ENCODE results near the gene NEU2. TPM values are rescaled to one million over a fixed set of nuclear protein-coding genes. Genes with fewer than 3 reads are reported as not detected.

Gene NEU2
- total and polyA plus RNA-seq, 9 of the 15 experiments (the other 6 are each of a cell fraction or from before 2014, with no cell fraction given), result not detected

DNA sequence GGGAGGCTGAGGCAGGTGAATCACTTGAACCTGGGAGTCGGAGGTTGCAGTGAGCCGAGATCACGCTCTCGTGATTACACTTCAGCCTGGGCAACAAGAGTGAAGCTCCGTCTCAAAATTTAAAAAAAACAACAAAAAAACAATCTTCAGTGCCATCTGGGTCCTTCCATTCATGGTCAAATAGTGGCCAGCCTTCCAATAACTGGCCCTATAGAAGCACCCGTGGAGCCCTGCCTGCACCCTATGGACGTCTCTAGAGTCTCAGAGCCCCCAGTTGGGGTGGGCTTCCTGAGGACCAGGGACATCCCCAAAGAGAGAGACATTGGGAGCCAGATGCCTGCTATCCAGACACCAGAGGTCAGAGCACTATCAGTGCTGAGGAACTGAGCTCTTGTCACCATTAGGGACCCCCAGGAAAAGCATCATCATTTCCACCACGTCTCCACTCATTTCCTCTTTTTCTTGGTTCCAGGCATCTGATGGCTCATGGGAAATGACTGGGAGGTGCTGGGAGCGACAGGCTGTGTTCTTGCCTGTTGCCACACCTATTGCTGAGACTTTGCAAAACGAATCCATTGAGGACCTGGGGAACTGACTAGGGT, 9.4 kb downstream of the NEU2 start:
- no peak for ATAC-seq
- no peaks in the 10 kb centered on the region for H3K9me3 ChIP-seq (replicated peaks; ENCODE audit: control insufficient read depth, insufficient read depth, low read depth, low read length)
- H3K27me3 ChIP-seq (ENCODE audit: control insufficient read depth in 2 of 2, insufficient read depth in 2 of 2, low read length in 2 of 2), result peaks cover 0 to 49% of the 10 kb centered on the region in 2 experiments; a peak in 3 of 5 replicates
- H3K4me1 ChIP-seq (replicated peaks in 1 of 2; ENCODE audit: control insufficient read depth in 2 of 2, insufficient read depth in 2 of 2, low read length in 2 of 2), result no peaks in the 10 kb centered on the region; a peak in 1 of 5 replicates
- intact Hi-C loops (cut with micrococcal nuclease), result loop anchor here (10.0 kb wide), 1 partner anchor 213 kb away; the partner anchor contains the start of gene ATG16L1
- 11% methylated on average over 8 of the region's 10 CpGs for WGBS (ENCODE audit: insufficient coverage, low coverage, missing lambda C conversion rate)
- in situ Hi-C loops (cut with MboI), result no loop called here
- TF ChIP-seq SPI1 (IDR thresholded peaks at IDR 0.05; ENCODE audit: borderline replicate concordance, low read depth, low read length) (peak; percentile 73), ZNF444 (CRISPR knock-in tag; IDR thresholded peaks at IDR 0.05) (no peak)
- DNase-seq (ENCODE audit: extremely low read depth in 1 of 4, low spot score in 3 of 4), result no peak
- no peak overlapping the region for H3K9ac ChIP-seq (ENCODE audit: insufficient read depth in 1 of 2, low read depth in 2 of 2, low read length in 2 of 2)
- no peaks in the 10 kb centered on the region for H4K20me1 ChIP-seq (replicated peaks; ENCODE audit: control insufficient read depth, insufficient read depth, low read length)
- no peaks in the 10 kb centered on the region for H3K79me2 ChIP-seq (ENCODE audit: control insufficient read depth, insufficient read depth, low read length)
- no peak overlapping the region for H3K4me2 ChIP-seq (ENCODE audit: insufficient read depth, low read length)
- ChIA-PET CTCF (ENCODE audit: low intra/inter-chr PET ratio) (no interaction called here), POLR2A (interaction anchor here (0.6 to 0.7 kb wide), 2 partner anchors 9 to 62 kb away, joined by 3 to 4 read pairs; no protein-coding TSS in a partner anchor)
- H3K27ac ChIP-seq (ENCODE audit: extremely low read depth, low read depth, low read length), result no peak overlapping the region
- H3K4me3 ChIP-seq, result no peak overlapping the region
- FAIRE-seq, result no peak
- BruUV-seq (replicated peaks), result no TSS peak
- H2AFZ ChIP-seq (ENCODE audit: low read depth, low read length), result no peak overlapping the region
- H3K9me1 ChIP-seq (ENCODE audit: control insufficient read depth, insufficient read depth, low read length), result no peaks in the 10 kb centered on the region
- no peaks in the 10 kb centered on the region for H3K36me3 ChIP-seq (ENCODE audit: control insufficient read depth, insufficient read depth, low read length)

DNA sequence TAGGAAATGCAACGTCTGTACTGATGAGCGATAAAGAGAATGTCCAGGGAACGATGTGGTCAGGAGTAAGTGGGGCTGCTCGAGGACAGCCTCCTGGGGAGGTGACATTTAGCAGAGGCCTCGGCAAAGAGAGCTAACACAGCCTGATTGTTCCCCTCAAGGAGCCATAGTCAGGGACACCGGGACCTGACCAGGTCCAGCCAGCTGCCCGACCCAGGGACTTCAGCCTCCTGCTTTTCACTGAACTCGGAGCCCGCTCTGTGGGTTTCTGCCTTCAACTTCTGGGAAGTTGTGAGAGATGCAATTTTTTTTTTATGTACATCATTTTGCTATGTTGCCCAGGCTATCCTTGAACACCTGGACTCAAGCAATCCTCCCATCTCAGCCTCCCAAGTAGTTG, 10.1 kb downstream of the NEU2 start:
- DNase-seq (ENCODE audit: extremely low read depth in 1 of 4, low spot score in 3 of 4), result no peak
- no peaks in the 10 kb centered on the region; a peak in 1 of 5 replicates for H3K4me1 ChIP-seq (replicated peaks in 1 of 2; ENCODE audit: control insufficient read depth in 2 of 2, insufficient read depth in 2 of 2, low read length in 2 of 2)
- H2AFZ ChIP-seq (ENCODE audit: low read depth, low read length), result no peak overlapping the region
- H3K4me2 ChIP-seq (ENCODE audit: insufficient read depth, low read length), result no peak overlapping the region
- H4K20me1 ChIP-seq (replicated peaks; ENCODE audit: control insufficient read depth, insufficient read depth, low read length), result no peaks in the 10 kb centered on the region
- in situ Hi-C loops (cut with MboI), result no loop called here
- POLR2A ChIA-PET, result interaction anchor here (0.6 kb wide), 1 partner anchor 226 kb away, joined by 3 read pairs; no protein-coding TSS in a partner anchor
- no peak for FAIRE-seq
- TF ChIP-seq, protein P1, sequence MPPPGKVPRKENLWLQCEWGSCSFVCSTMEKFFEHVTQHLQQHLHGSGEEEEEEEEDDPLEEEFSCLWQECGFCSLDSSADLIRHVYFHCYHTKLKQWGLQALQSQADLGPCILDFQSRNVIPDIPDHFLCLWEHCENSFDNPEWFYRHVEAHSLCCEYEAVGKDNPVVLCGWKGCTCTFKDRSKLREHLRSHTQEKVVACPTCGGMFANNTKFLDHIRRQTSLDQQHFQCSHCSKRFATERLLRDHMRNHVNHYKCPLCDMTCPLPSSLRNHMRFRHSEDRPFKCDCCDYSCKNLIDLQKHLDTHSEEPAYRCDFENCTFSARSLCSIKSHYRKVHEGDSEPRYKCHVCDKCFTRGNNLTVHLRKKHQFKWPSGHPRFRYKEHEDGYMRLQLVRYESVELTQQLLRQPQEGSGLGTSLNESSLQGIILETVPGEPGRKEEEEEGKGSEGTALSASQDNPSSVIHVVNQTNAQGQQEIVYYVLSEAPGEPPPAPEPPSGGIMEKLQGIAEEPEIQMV (tag; conservative IDR thresholded peaks at IDR 0.05; ENCODE audit: low read depth), result no peak
- no peak for TF ChIP-seq MAFG (tag; conservative IDR thresholded peaks at IDR 0.05)
- TF ChIP-seq ZNF282 (CRISPR knock-in tag; IDR thresholded peaks at IDR 0.05), result no peak
- TF ChIP-seq PHF8 (IDR thresholded peaks at IDR 0.05; ENCODE audit: borderline replicate concordance, low read length), result no peak
- TF ChIP-seq, protein P2, sequence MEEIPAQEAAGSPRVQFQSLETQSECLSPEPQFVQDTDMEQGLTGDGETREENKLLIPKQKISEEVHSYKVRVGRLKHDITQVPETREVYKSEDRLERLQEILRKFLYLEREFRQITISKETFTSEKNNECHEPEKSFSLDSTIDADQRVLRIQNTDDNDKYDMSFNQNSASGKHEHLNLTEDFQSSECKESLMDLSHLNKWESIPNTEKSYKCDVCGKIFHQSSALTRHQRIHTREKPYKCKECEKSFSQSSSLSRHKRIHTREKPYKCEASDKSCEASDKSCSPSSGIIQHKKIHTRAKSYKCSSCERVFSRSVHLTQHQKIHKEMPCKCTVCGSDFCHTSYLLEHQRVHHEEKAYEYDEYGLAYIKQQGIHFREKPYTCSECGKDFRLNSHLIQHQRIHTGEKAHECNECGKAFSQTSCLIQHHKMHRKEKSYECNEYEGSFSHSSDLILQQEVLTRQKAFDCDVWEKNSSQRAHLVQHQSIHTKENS (CRISPR knock-in tag; IDR thresholded peaks at IDR 0.05), result no peak
- no peak for TF ChIP-seq POLR2AphosphoS5 (IDR thresholded peaks at IDR 0.05; ENCODE audit: control insufficient read depth, insufficient read depth, low read depth, low read length)
- CTCF ChIA-PET (ENCODE audit: low intra/inter-chr PET ratio), result no interaction called here
- H3K4me3 ChIP-seq, result no peak overlapping the region
- no peaks in the 10 kb centered on the region for H3K79me2 ChIP-seq (ENCODE audit: control insufficient read depth, insufficient read depth, low read length)
- H3K9me1 ChIP-seq (ENCODE audit: control insufficient read depth, insufficient read depth, low read length), result no peaks in the 10 kb centered on the region
- intact Hi-C loops (cut with micrococcal nuclease), result loop anchor here (10.0 kb wide), 1 partner anchor 212 kb away; the partner anchor contains the start of gene ATG16L1
- H3K27me3 ChIP-seq (ENCODE audit: control insufficient read depth in 2 of 2, insufficient read depth in 2 of 2, low read length in 2 of 2), result peaks cover 0 to 53% of the 10 kb centered on the region in 2 experiments; a peak in 3 of 5 replicates
- no peak for ATAC-seq
- no TSS peak for BruUV-seq (replicated peaks)
- 2% methylated on average over 7 of the region's 9 CpGs for WGBS (ENCODE audit: insufficient coverage, low coverage, missing lambda C conversion rate)
- no peak overlapping the region; a peak in 1 of 4 replicates for H3K9ac ChIP-seq (ENCODE audit: insufficient read depth in 1 of 2, low read depth in 2 of 2, low read length in 2 of 2)
- H3K9me3 ChIP-seq (replicated peaks; ENCODE audit: control insufficient read depth, insufficient read depth, low read depth, low read length), result no peaks in the 10 kb centered on the region
- no peak overlapping the region for H3K27ac ChIP-seq (ENCODE audit: extremely low read depth, low read depth, low read length)
- H3K36me3 ChIP-seq (ENCODE audit: control insufficient read depth, insufficient read depth, low read length), result no peaks in the 10 kb centered on the region
